ENCODE data around the gene CCR9.

Gene CCR9

GRCh38 chr3:45912435-45912834, 26.1 kb downstream of the CCR9 start:
- no peaks in the 10 kb centered on the region for H3K36me3 ChIP-seq (ENCODE audit: control insufficient read depth in 4 of 4, insufficient read depth in 4 of 4, low read length in 3 of 4)
- H3K27ac ChIP-seq (ENCODE audit: insufficient read depth in 1 of 2, low read depth in 1 of 2, low read length in 2 of 2, poor library complexity in 1 of 2, severe bottlenecking in 2 of 2) = no peak overlapping the region
- H3K4me1 ChIP-seq (ENCODE audit: control extremely low read depth in 1 of 4, control insufficient read depth in 4 of 4, insufficient read depth in 4 of 4, low read length in 3 of 4) = peaks cover 0 to 5% (median 1%) of the 10 kb centered on the region in 4 experiments
- DNase-seq = no peak
- no peak overlapping the region for H3K4me3 ChIP-seq (ENCODE audit: control insufficient read depth in 1 of 7, extremely low read depth in 1 of 7, insufficient read depth in 4 of 7, low read depth in 2 of 7, low read length in 6 of 7)
- POLR2A ChIA-PET = no interaction called here
- 98% methylated on average over 6 of the region's 6 CpGs for WGBS (ENCODE audit: insufficient coverage)
- H3K9me3 ChIP-seq (ENCODE audit: control extremely low read depth in 1 of 5, control insufficient read depth in 4 of 5, insufficient read depth in 2 of 5, low read depth in 1 of 5, low read length in 4 of 5) = no peaks in the 10 kb centered on the region
- H3K27me3 ChIP-seq (replicated peaks in 2 of 5; ENCODE audit: control insufficient read depth in 4 of 5, insufficient read depth in 5 of 5, low read length in 4 of 5) = no peaks in the 10 kb centered on the region
- CTCF ChIA-PET = interaction anchor here (0.6 kb wide), 1 partner anchor 57 kb away, joined by 3 read pairs; no protein-coding TSS in a partner anchor

GRCh38 chr3:45914362-45915058, 28.2 kb downstream of the CCR9 start:
- CTCF ChIA-PET = no interaction called here
- H3K4me3 ChIP-seq (ENCODE audit: control insufficient read depth in 1 of 7, extremely low read depth in 1 of 7, insufficient read depth in 4 of 7, low read depth in 2 of 7, low read length in 6 of 7) = no peak overlapping the region
- POLR2A ChIA-PET = no interaction called here

GRCh38 chr3:45915059-45915439, 28.7 kb downstream of the CCR9 start:
- WGBS (ENCODE audit: insufficient coverage) = 100% methylated on average over 5 of the region's 9 CpGs
- CTCF ChIA-PET = interaction anchor here (1.1 kb wide), 1 partner anchor 11 kb away, joined by 3 read pairs; no protein-coding TSS in a partner anchor
- no peak for DNase-seq
- Histone ChIP-seq H3K27me3 (replicated peaks in 2 of 5; ENCODE audit: control insufficient read depth in 4 of 5, insufficient read depth in 5 of 5, low read length in 4 of 5) (no peaks in the 10 kb centered on the region), H3K36me3 (ENCODE audit: control insufficient read depth in 4 of 4, insufficient read depth in 4 of 4, low read length in 3 of 4) (peaks cover 4 to 18% (median 9%) of the 10 kb centered on the region in 4 experiments), H3K4me1 (ENCODE audit: control extremely low read depth in 1 of 4, control insufficient read depth in 4 of 4, insufficient read depth in 4 of 4, low read length in 3 of 4) (peaks cover 0 to 5% (median 0%) of the 10 kb centered on the region in 4 experiments), H3K9me3 (ENCODE audit: control extremely low read depth in 1 of 5, control insufficient read depth in 4 of 5, insufficient read depth in 2 of 5, low read depth in 1 of 5, low read length in 4 of 5) (no peaks in the 10 kb centered on the region), H3K27ac (ENCODE audit: insufficient read depth in 1 of 2, low read depth in 1 of 2, low read length in 2 of 2, poor library complexity in 1 of 2, severe bottlenecking in 2 of 2) (no peak overlapping the region), H3K4me3 (ENCODE audit: control insufficient read depth in 1 of 7, extremely low read depth in 1 of 7, insufficient read depth in 4 of 7, low read depth in 2 of 7, low read length in 6 of 7) (no peak overlapping the region)
- POLR2A ChIA-PET = no interaction called here

More at GRCh38 chr3:45914362-45915058, 28.2 kb downstream of the CCR9 start:
- Histone ChIP-seq H3K36me3 (ENCODE audit: control insufficient read depth in 4 of 4, insufficient read depth in 4 of 4, low read length in 3 of 4) (peaks cover 4 to 12% (median 6%) of the 10 kb centered on the region in 4 experiments), H3K9me3 (ENCODE audit: control extremely low read depth in 1 of 5, control insufficient read depth in 4 of 5, insufficient read depth in 2 of 5, low read depth in 1 of 5, low read length in 4 of 5) (no peaks in the 10 kb centered on the region), H3K4me1 (ENCODE audit: control extremely low read depth in 1 of 4, control insufficient read depth in 4 of 4, insufficient read depth in 4 of 4, low read length in 3 of 4) (peaks cover 0 to 5% (median 0%) of the 10 kb centered on the region in 4 experiments), H3K27ac (ENCODE audit: insufficient read depth in 1 of 2, low read depth in 1 of 2, low read length in 2 of 2, poor library complexity in 1 of 2, severe bottlenecking in 2 of 2) (no peak overlapping the region), H3K27me3 (replicated peaks in 2 of 5; ENCODE audit: control insufficient read depth in 4 of 5, insufficient read depth in 5 of 5, low read length in 4 of 5) (no peaks in the 10 kb centered on the region)
- no peak for DNase-seq
- 94% methylated on average over 6 of the region's 7 CpGs for WGBS (ENCODE audit: insufficient coverage)

GRCh38 chr3:45915518-45916231, 29.3 kb downstream of the CCR9 start:
- DNase-seq = no peak
- no peaks in the 10 kb centered on the region for H3K27me3 ChIP-seq (replicated peaks in 2 of 5; ENCODE audit: control insufficient read depth in 4 of 5, insufficient read depth in 5 of 5, low read length in 4 of 5)
- no peak overlapping the region for H3K4me3 ChIP-seq (ENCODE audit: control insufficient read depth in 1 of 7, extremely low read depth in 1 of 7, insufficient read depth in 4 of 7, low read depth in 2 of 7, low read length in 6 of 7)
- H3K4me1 ChIP-seq (ENCODE audit: control extremely low read depth in 1 of 4, control insufficient read depth in 4 of 4, insufficient read depth in 4 of 4, low read length in 3 of 4) = peaks cover 0 to 5% (median 0%) of the 10 kb centered on the region in 4 experiments
- WGBS (ENCODE audit: insufficient coverage) = 89% methylated on average over 8 of the region's 13 CpGs
- no peaks in the 10 kb centered on the region for H3K9me3 ChIP-seq (ENCODE audit: control extremely low read depth in 1 of 5, control insufficient read depth in 4 of 5, insufficient read depth in 2 of 5, low read depth in 1 of 5, low read length in 4 of 5)
- POLR2A ChIA-PET = no interaction called here
- peaks cover 5 to 21% (median 14%) of the 10 kb centered on the region in 4 experiments for H3K36me3 ChIP-seq (ENCODE audit: control insufficient read depth in 4 of 4, insufficient read depth in 4 of 4, low read length in 3 of 4)
- H3K27ac ChIP-seq (ENCODE audit: insufficient read depth in 1 of 2, low read depth in 1 of 2, low read length in 2 of 2, poor library complexity in 1 of 2, severe bottlenecking in 2 of 2) = no peak overlapping the region
- CTCF ChIA-PET = interaction anchor here (1.1 kb wide), 1 partner anchor 11 kb away, joined by 3 read pairs; no protein-coding TSS in a partner anchor

- H3K4me3 ChIP-seq (ENCODE audit: control insufficient read depth in 1 of 7, extremely low read depth in 1 of 7, insufficient read depth in 4 of 7, low read depth in 2 of 7, low read length in 6 of 7) = no peak overlapping the region
- POLR2A ChIA-PET = no interaction called here
- H3K9me3 ChIP-seq (ENCODE audit: control extremely low read depth in 1 of 5, control insufficient read depth in 4 of 5, insufficient read depth in 2 of 5, low read depth in 1 of 5, low read length in 4 of 5) = no peaks in the 10 kb centered on the region
- no peak for DNase-seq
- H3K36me3 ChIP-seq (ENCODE audit: control insufficient read depth in 4 of 4, insufficient read depth in 4 of 4, low read length in 3 of 4) = peaks cover 8 to 37% (median 28%) of the 10 kb centered on the region in 4 experiments
- H3K27ac ChIP-seq (ENCODE audit: insufficient read depth in 1 of 2, low read depth in 1 of 2, low read length in 2 of 2, poor library complexity in 1 of 2, severe bottlenecking in 2 of 2) = no peak overlapping the region
- CTCF ChIA-PET = no interaction called here
- no peaks in the 10 kb centered on the region for H3K4me1 ChIP-seq (ENCODE audit: control extremely low read depth in 1 of 4, control insufficient read depth in 4 of 4, insufficient read depth in 4 of 4, low read length in 3 of 4)
- H3K27me3 ChIP-seq (replicated peaks in 2 of 5; ENCODE audit: control insufficient read depth in 4 of 5, insufficient read depth in 5 of 5, low read length in 4 of 5) = no peaks in the 10 kb centered on the region
- WGBS (ENCODE audit: insufficient coverage) = 86% methylated on average over 6 of the region's 6 CpGs
These were observed 31.0 kb downstream of the CCR9 start for GRCh38 chr3:45917146-45917898.

- 97% methylated on average over 10 of the region's 14 CpGs for WGBS (ENCODE audit: insufficient coverage)
- DNase-seq = no peak
- Histone ChIP-seq H3K36me3 (ENCODE audit: control insufficient read depth in 4 of 4, insufficient read depth in 4 of 4, low read length in 3 of 4) (peaks cover 13 to 69% (median 51%) of the 10 kb centered on the region in 4 experiments), H3K4me1 (ENCODE audit: control extremely low read depth in 1 of 4, control insufficient read depth in 4 of 4, insufficient read depth in 4 of 4, low read length in 3 of 4) (no peaks in the 10 kb centered on the region), H3K27ac (ENCODE audit: insufficient read depth in 1 of 2, low read depth in 1 of 2, low read length in 2 of 2, poor library complexity in 1 of 2, severe bottlenecking in 2 of 2) (no peak overlapping the region), H3K4me3 (ENCODE audit: control insufficient read depth in 1 of 7, extremely low read depth in 1 of 7, insufficient read depth in 4 of 7, low read depth in 2 of 7, low read length in 6 of 7) (no peak overlapping the region), H3K9me3 (ENCODE audit: control extremely low read depth in 1 of 5, control insufficient read depth in 4 of 5, insufficient read depth in 2 of 5, low read depth in 1 of 5, low read length in 4 of 5) (no peaks in the 10 kb centered on the region), H3K27me3 (replicated peaks in 2 of 5; ENCODE audit: control insufficient read depth in 4 of 5, insufficient read depth in 5 of 5, low read length in 4 of 5) (no peaks in the 10 kb centered on the region)
- POLR2A ChIA-PET = no interaction called here
- CTCF ChIA-PET = interaction anchor here (1.0 to 4.1 kb wide), 4 partner anchors 8 to 262 kb away, joined by 3 to 24 read pairs (median 10); no protein-coding TSS in a partner anchor
These were observed 35.1 kb downstream of the CCR9 start for GRCh38 chr3:45921158-45922038.
